H9 (cell line): ENCODE measurements around the gene MORC4. TPM values are rescaled to one million over a fixed set of nuclear protein-coding genes. Genes with fewer than 3 reads are reported as not detected.

Experiments used
- DNase-seq: peaks from one replicate; pipeline ENCODE4 v3.0.0-alpha.2; 2017
- H2AFZ ChIP-seq: one replicate; pipeline ENCODE4 v1.6.1; 2013; ENCODE audit warnings: mild to moderate bottlenecking, low read length, control low read depth, moderate library complexity
- H2AK5ac ChIP-seq: 2 replicates; pipeline ENCODE4 v1.6.1; 2013; ENCODE audit warnings: low read length, control low read depth, mixed read lengths; ENCODE audit not compliant: insufficient read length
- H2BK120ac ChIP-seq: one replicate; pipeline ENCODE4 v1.6.1; 2013; ENCODE audit warnings: low read depth, mild to moderate bottlenecking, low read length, control low read depth, inconsistent platforms; ENCODE audit not compliant: poor library complexity, severe bottlenecking
- H2BK12ac ChIP-seq: 2 replicates; pipeline ENCODE4 v1.6.1; 2013; ENCODE audit warnings: low read length, control low read depth, mixed read lengths, low read depth; ENCODE audit not compliant: insufficient read length
- H2BK15ac ChIP-seq: 2 replicates; pipeline ENCODE4 v1.6.1; 2013; ENCODE audit warnings: low read depth, low read length, control low read depth
- H2BK20ac ChIP-seq: one replicate; pipeline ENCODE4 v1.6.1; 2013; ENCODE audit warnings: low read depth, mild to moderate bottlenecking, low read length, control low read depth, inconsistent platforms; ENCODE audit not compliant: poor library complexity, severe bottlenecking
- H2BK5ac ChIP-seq: 2 replicates; pipeline ENCODE4 v1.6.1; 2013; ENCODE audit warnings: low read length, control low read depth, mixed read lengths; ENCODE audit not compliant: insufficient read length
- H3K14ac ChIP-seq: 2 replicates; pipeline ENCODE4 v1.6.1; 2013; ENCODE audit warnings: low read length, control low read depth; ENCODE audit not compliant: insufficient read depth
- H3K18ac ChIP-seq: 2 replicates; pipeline ENCODE4 v1.6.1; 2013; ENCODE audit warnings: low read depth, mild to moderate bottlenecking, mixed read lengths, low read length, control low read depth; ENCODE audit not compliant: insufficient read length
- H3K23ac ChIP-seq: 2 replicates; pipeline ENCODE4 v1.6.1; 2013; ENCODE audit warnings: low read length, control low read depth, mixed read lengths, low read depth; ENCODE audit not compliant: insufficient read length
- H3K23me2 ChIP-seq: 2 replicates; pipeline ENCODE4 v1.6.1; 2013; ENCODE audit warnings: low read depth, mild to moderate bottlenecking, mixed read lengths, low read length, control low read depth; ENCODE audit not compliant: insufficient read length, poor library complexity, severe bottlenecking
- H3K27ac ChIP-seq: 2 replicates; pipeline ENCODE4 v1.5.1; 2013; ENCODE audit warnings: low read length, control low read depth, mixed read lengths, low read depth; ENCODE audit not compliant: insufficient read length
- H3K27me3 ChIP-seq: 2 replicates; pipeline ENCODE4 v1.6.1; 2013; ENCODE audit warnings: low read length, control low read depth, inconsistent platforms; ENCODE audit not compliant: insufficient read depth
- H3K4ac ChIP-seq: 2 replicates; pipeline ENCODE4 v1.6.1; 2013; ENCODE audit warnings: low read depth, mild to moderate bottlenecking, control low read depth, inconsistent platforms, low read length, moderate library complexity
- H3K4me1 ChIP-seq: 2 replicates; pipeline ENCODE4 v1.6.1; 2013; ENCODE audit warnings: low read length, control low read depth, inconsistent platforms; ENCODE audit not compliant: insufficient read depth
- H3K4me2 ChIP-seq: 2 replicates; pipeline ENCODE4 v1.6.1; 2013; ENCODE audit warnings: low read length, control low read depth, mixed read lengths; ENCODE audit not compliant: insufficient read length, insufficient read depth
- H3K56ac ChIP-seq: 2 replicates; pipeline ENCODE4 v1.6.1; 2013; ENCODE audit warnings: low read depth, mild to moderate bottlenecking, mixed read lengths, low read length, control low read depth; ENCODE audit not compliant: insufficient read length
- H3K79me1 ChIP-seq: 2 replicates; pipeline ENCODE4 v1.6.1; 2013; ENCODE audit warnings: low read depth, mild to moderate bottlenecking, moderate library complexity, low read length, control low read depth, inconsistent platforms; ENCODE audit not compliant: insufficient read depth, poor library complexity, severe bottlenecking
- H3K79me2 ChIP-seq: 2 replicates; pipeline ENCODE4 v1.6.1; 2013; ENCODE audit warnings: low read length, control low read depth, inconsistent platforms; ENCODE audit not compliant: insufficient read depth
- H3K9ac ChIP-seq: 2 replicates; pipeline ENCODE4 v1.6.1; 2013; ENCODE audit warnings: low read length, control low read depth, mixed read lengths; ENCODE audit not compliant: insufficient read length; ENCODE audit errors: extremely low read depth
- H3K9me3 ChIP-seq: one replicate; pipeline ENCODE4 v1.6.1; 2013; ENCODE audit warnings: low read depth, low read length, inconsistent platforms; ENCODE audit not compliant: control insufficient read depth
- H3T11ph ChIP-seq: one replicate; pipeline ENCODE4 v1.6.1; 2013; ENCODE audit warnings: mild to moderate bottlenecking, low read length, control low read depth, inconsistent platforms
- H4K20me1 ChIP-seq: one replicate; pipeline ENCODE4 v1.6.1; 2013; ENCODE audit not compliant: control insufficient read depth, insufficient read length, insufficient read depth
- H4K5ac ChIP-seq: 2 replicates; pipeline ENCODE4 v1.6.1; 2013; ENCODE audit warnings: low read depth, mild to moderate bottlenecking, mixed read lengths, low read length, control low read depth; ENCODE audit not compliant: insufficient read length
- H4K8ac ChIP-seq: replicated peaks from 2 replicates; pipeline ENCODE4 v1.6.1; 2013; ENCODE audit warnings: low read length, control low read depth, mixed read lengths, low read depth; ENCODE audit not compliant: insufficient read length
- H4K91ac ChIP-seq: 2 replicates; pipeline ENCODE4 v1.6.1; 2013; ENCODE audit warnings: low read depth, mild to moderate bottlenecking, moderate library complexity, mixed read lengths, low read length, control low read depth; ENCODE audit not compliant: insufficient read length
- H3K27ac Mint-ChIP-seq, 3 experiments: 2 replicates in 2 of 3; 3 replicates in 1 of 3; pipeline ENCODE4 v1.8.0; 2020 to 2021; ENCODE audit warnings: mixed read lengths in 3 of 3, mild to moderate bottlenecking in 1 of 3, moderate library complexity in 1 of 3
- H3K27me3 Mint-ChIP-seq: 2 replicates; pipeline ENCODE4 v1.8.0; 2021; ENCODE audit warnings: low read depth, mild to moderate bottlenecking, moderate library complexity, mixed read lengths
- H3K36me3 Mint-ChIP-seq, 3 experiments: 2 replicates in 2 of 3; 3 replicates in 1 of 3; pipeline ENCODE4 v1.8.0; 2020 to 2021; ENCODE audit warnings: low read depth in 3 of 3, mixed read lengths in 3 of 3; ENCODE audit not compliant: insufficient read depth in 1 of 3
- H3K4me1 Mint-ChIP-seq, 2 experiments: 2 replicates each; pipeline ENCODE4 v1.8.0; 2020; ENCODE audit warnings: mixed read lengths in 2 of 2
- H3K4me3 Mint-ChIP-seq, 2 experiments: 2 replicates in 1 of 2; 3 replicates in 1 of 2; pipeline ENCODE4 v1.8.0; 2020 to 2021; ENCODE audit warnings: mild to moderate bottlenecking in 2 of 2, mixed read lengths in 2 of 2, moderate library complexity in 1 of 2
- H3K9me3 Mint-ChIP-seq, 2 experiments: 2 replicates in 1 of 2; 3 replicates in 1 of 2; pipeline ENCODE4 v1.8.0; 2020; ENCODE audit warnings: mild to moderate bottlenecking in 2 of 2, mixed read lengths in 2 of 2, moderate library complexity in 1 of 2
- CTCF ChIP-seq: fragments of 200-600 bp; sonication (generic); conservative IDR thresholded peaks from 3 replicates; pipeline ENCODE4 v1.8.0; 2021; ENCODE audit warnings: antibody characterized with exemption, mild to moderate bottlenecking
- WGBS: extraction: QIAGEN DNeasy Blood & Tissue Kit; methylation state at CpG from one replicate; pipeline ENCODE4 v1.1.7; 2013; ENCODE audit warnings: missing lambda C conversion rate, low lambda C conversion rate, mixed read lengths; ENCODE audit not compliant: insufficient read length; ENCODE audit errors: extremely low coverage; 5-methylcytosine and 5-hydroxymethylcytosine counted together
- total RNA-seq: library from RNA; stranded (reverse); gene quantifications from 2 replicates; pipeline ENCODE4 v1.2.1, GENCODE V29; 2021

MORC4 gene
- total RNA-seq, 1 experiment from 2014 or later, result 4.3 TPM

GRCh38 chrX:106936246-106936645, 63.8 kb downstream of the MORC4 start:
- H4K8ac ChIP-seq, result no peak overlapping the region
- H3K4me2 ChIP-seq, result no peak overlapping the region
- H4K20me1 ChIP-seq, result no peaks in the 10 kb centered on the region
- H3K4me1 ChIP-seq, result no peaks in the 10 kb centered on the region
- no peak overlapping the region for H3T11ph ChIP-seq
- Mint-ChIP-seq H3K4me1 (no peaks in the 10 kb centered on the region), H3K27ac (no peak overlapping the region), H3K27me3 (no peaks in the 10 kb centered on the region; the same call in 1 of the 2 replicates), H3K36me3 (no peaks in the 10 kb centered on the region; a peak in 1 of 7 replicates), H3K4me3 (no peak overlapping the region), H3K9me3 (peaks cover 0 to 11% of the 10 kb centered on the region in 2 experiments; a peak in 2 of 5 replicates)
- no peak for DNase-seq
- no peak for TF ChIP-seq CTCF
- H2AK5ac ChIP-seq, result no peak overlapping the region
- no peak overlapping the region for H3K56ac ChIP-seq
- no peak overlapping the region for H3K4ac ChIP-seq
- no peak overlapping the region for H2BK20ac ChIP-seq
- H2BK15ac ChIP-seq, result no peak overlapping the region
- H3K27me3 ChIP-seq, result no peaks in the 10 kb centered on the region
- no peak overlapping the region for H2AFZ ChIP-seq
- H3K9me3 ChIP-seq, result peaks cover 10% of the 10 kb centered on the region
- WGBS, result no CpG with 5 or more reads among the region's 1 CpG
- no peaks in the 10 kb centered on the region for H3K79me1 ChIP-seq
- H3K23ac ChIP-seq, result no peak overlapping the region
- H3K23me2 ChIP-seq, result no peaks in the 10 kb centered on the region
- no peak overlapping the region for H3K9ac ChIP-seq
- H3K27ac ChIP-seq, result no peak overlapping the region
- H3K14ac ChIP-seq, result no peak overlapping the region
- no peak overlapping the region for H2BK5ac ChIP-seq
- H4K91ac ChIP-seq, result no peak overlapping the region
- no peaks in the 10 kb centered on the region for H3K79me2 ChIP-seq
- H3K18ac ChIP-seq, result no peak overlapping the region
- no peak overlapping the region for H2BK12ac ChIP-seq
- no peak overlapping the region for H2BK120ac ChIP-seq
- H4K5ac ChIP-seq, result no peak overlapping the region
